ENCODE results near the gene RNASEH1. TPM values are rescaled to one million over a fixed set of nuclear protein-coding genes. Genes with fewer than 3 reads are reported as not detected.

Gene RNASEH1
- total and polyA plus RNA-seq, 2 of the 4 experiments (the other 2 are of a cell fraction), result 23.5 to 23.7 TPM

DNA sequence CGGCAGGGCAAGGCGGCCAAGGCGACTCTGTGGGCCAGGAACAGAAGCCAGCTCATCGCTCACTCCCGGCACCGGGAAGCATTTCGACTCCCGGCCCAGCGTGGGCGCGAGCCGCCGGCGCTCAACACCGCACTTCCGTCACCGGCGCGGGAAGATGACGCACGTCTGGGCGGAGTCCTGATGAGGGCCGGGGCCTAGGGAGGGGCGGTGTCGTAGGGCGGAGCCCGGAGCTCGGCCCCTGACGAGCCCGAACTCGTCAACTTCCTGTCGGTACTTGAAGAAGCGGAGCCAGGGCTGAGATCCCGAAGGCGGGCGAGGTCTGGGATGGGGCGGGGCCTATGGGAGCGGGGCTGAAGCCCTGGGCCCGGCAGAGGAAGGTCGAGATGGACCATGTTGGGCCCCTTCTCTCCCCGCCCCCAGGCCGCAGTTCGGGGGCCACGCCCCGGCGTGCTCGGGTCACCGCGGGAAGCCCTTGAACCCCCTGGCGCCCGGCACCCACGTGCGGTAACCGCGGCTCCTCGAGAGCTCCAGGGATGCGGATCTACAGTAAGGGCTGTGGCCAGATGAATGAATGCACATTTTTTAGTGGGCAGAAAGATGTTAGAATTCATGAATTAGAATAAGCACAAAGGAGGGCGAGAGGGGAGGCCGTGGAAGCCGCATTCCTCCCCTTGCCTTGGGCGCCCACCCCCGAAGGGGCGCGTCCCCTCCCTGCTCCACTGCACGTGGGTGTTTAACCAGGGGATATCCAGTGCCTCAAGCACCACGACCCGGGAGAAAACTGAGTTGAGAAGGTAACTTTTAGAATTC lies at the start of gene RNASEH1 (continued):
- TF ChIP-seq, protein P1, sequence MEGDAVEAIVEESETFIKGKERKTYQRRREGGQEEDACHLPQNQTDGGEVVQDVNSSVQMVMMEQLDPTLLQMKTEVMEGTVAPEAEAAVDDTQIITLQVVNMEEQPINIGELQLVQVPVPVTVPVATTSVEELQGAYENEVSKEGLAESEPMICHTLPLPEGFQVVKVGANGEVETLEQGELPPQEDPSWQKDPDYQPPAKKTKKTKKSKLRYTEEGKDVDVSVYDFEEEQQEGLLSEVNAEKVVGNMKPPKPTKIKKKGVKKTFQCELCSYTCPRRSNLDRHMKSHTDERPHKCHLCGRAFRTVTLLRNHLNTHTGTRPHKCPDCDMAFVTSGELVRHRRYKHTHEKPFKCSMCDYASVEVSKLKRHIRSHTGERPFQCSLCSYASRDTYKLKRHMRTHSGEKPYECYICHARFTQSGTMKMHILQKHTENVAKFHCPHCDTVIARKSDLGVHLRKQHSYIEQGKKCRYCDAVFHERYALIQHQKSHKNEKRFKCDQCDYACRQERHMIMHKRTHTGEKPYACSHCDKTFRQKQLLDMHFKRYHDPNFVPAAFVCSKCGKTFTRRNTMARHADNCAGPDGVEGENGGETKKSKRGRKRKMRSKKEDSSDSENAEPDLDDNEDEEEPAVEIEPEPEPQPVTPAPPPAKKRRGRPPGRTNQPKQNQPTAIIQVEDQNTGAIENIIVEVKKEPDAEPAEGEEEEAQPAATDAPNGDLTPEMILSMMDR (conservative IDR thresholded peaks at IDR 0.05; ENCODE audit: low read depth, low read length), result no peak
- no peak for TF ChIP-seq RAD21 (IDR thresholded peaks at IDR 0.05; ENCODE audit: low read length)
